HUES48 (cell line): ENCODE results near the gene TSPAN14.
A peak's percentile ranks its signal among the peaks of the same experiment; 100 is the strongest.

Experiments
- H3K27ac ChIP-seq: one replicate; pipeline ENCODE4 v1.7.0; 2013; ENCODE audit warnings: low read depth, low read length, inconsistent platforms
- H3K27me3 ChIP-seq: 2 replicates; pipeline ENCODE4 v1.6.1; 2013; ENCODE audit warnings: mild to moderate bottlenecking, low read length; ENCODE audit not compliant: control insufficient read depth, insufficient read depth
- H3K36me3 ChIP-seq: 2 replicates; pipeline ENCODE4 v1.6.1; 2013; ENCODE audit warnings: low read length; ENCODE audit not compliant: control insufficient read depth, insufficient read depth
- H3K4me1 ChIP-seq: 2 replicates; pipeline ENCODE4 v1.6.1; 2013; ENCODE audit warnings: mild to moderate bottlenecking, low read length; ENCODE audit not compliant: control insufficient read depth, insufficient read depth
- H3K4me3 ChIP-seq: 2 replicates; pipeline ENCODE4 v1.5.1; 2013; ENCODE audit warnings: mild to moderate bottlenecking, low read depth, low read length
- H3K9ac ChIP-seq: 2 replicates; pipeline ENCODE4 v1.6.1; 2013; ENCODE audit warnings: mild to moderate bottlenecking, low read depth, low read length, moderate library complexity
- H3K9me3 ChIP-seq: 2 replicates; pipeline ENCODE4 v1.6.1; 2013; ENCODE audit warnings: low read length; ENCODE audit not compliant: control insufficient read depth, insufficient read depth

TSPAN14 gene

DNA sequence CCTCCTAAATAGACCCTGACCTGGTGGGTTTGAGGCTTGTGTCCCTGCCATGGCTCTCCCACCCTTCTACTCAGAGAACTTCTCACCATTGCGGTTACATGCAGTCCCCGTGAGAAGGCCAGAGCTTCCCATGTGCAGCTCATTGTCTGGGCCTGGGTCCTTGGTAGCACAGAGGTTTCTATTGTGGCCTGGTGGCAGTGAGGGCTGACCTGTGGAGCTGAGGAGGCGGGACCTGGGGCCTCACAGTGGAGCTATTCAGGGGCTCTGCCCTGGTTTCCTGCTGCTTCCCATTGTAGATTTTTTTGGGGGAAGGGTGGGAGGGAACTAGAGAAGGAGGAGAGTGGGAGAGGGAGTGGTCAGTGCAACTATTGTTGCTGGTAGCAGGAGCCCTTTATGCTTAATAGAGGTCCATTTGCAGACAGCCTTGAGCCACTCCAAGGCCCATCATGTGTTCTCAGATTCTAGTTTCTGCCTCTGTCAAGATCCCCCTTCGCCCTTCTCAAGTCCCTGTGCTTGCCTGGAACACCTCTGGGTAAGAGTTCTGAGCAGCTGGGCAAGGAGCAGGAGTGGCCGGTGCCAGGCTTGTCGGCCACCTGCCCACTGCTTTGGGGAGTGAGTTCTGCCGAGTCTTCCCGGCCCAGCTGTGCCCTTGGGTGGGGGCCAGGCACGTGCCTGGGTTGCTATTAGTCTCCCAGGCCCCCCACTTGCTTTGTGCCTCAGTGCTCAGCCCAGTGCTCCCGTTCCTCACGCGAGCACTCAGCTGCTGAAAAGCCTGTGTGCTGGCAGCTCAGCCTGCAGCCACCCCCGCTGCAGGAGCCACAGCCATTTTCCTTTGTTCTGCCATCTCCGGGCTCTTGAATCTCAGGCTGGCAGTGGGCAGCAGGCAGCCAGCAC, 10.7 kb downstream of the TSPAN14 start:
- Histone ChIP-seq H3K36me3 (no peaks in the 10 kb centered on the region), H3K4me3 (peak overlapping the region; percentile 42), H3K9ac (peak overlapping the region; percentile 29), H3K4me1 (peaks cover 79% of the 10 kb centered on the region), H3K27me3 (peaks cover 10% of the 10 kb centered on the region), H3K9me3 (no peaks in the 10 kb centered on the region), H3K27ac (peak overlapping the region; percentile 97)

DNA sequence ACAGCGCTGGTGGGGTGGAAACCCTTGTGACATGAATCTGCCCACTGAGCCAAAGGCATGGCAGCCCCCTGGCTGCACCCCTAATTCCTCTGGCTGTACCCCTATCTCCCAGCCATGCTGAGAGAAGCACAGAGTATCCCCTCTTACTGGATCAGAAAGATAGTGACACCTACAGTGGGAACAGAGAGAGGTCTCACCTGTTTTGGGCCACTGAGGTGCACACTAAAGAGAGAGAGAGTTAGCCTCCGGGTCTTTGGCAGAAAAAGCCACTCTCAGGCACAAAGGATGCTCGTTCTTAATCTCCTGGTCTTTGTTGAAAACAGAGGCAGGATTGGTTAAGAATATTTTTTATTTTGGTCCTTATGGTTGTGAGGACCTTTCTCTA, 11.3 kb downstream of the TSPAN14 start:
- Histone ChIP-seq H3K9ac (peak overlapping the region; percentile 28; the same call in 1 of the 2 replicates), H3K27ac (peak overlapping the region; percentile 97), H3K9me3 (no peaks in the 10 kb centered on the region), H3K4me1 (peaks cover 73% of the 10 kb centered on the region), H3K4me3 (peak overlapping the region; percentile 42), H3K36me3 (no peaks in the 10 kb centered on the region), H3K27me3 (peaks cover 10% of the 10 kb centered on the region)

DNA sequence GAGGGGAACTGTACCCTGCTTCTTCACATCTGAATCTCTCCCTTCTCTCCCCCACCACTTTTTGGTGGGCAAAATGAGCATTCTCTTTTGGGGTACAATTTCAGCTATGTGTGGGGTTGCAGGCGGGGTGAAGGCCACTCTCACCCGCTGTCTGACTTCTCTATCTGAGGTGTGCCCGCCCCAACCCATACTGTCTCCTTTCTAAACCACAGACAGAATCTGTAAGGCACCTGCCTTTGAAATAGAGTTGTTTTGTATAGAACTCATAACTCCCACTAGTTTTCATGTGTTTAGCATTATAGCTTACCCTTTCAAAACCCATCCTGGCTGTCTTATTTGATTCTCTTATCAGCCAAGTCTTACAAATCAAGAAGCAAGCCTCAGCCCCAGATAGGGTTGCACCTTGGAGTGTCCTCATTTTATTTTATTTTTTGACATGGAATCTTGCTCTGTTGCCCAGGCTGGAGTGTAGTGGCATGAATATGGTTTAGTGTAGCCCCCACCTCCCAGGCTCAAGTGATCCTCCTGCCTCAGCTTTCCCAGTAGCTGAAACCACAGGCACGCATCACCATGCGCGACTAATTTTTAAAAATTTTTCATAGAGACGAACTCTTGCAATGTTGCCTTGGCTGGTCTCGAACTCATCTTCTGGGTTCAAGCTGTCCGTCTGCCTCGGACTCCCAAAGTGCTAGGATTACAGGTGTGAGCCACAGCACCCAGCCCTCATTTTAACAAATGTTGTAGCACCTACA, 11.9 kb downstream of the TSPAN14 start:
- H3K9ac ChIP-seq: no peak overlapping the region
- H3K9me3 ChIP-seq: no peaks in the 10 kb centered on the region
- peak overlapping the region; percentile 97 for H3K27ac ChIP-seq
- peak overlapping the region; percentile 42; the same call in 1 of the 2 replicates for H3K4me3 ChIP-seq
- H3K27me3 ChIP-seq: peaks cover 10% of the 10 kb centered on the region
- H3K4me1 ChIP-seq: peaks cover 67% of the 10 kb centered on the region
- H3K36me3 ChIP-seq: no peaks in the 10 kb centered on the region; the same call in 1 of the 2 replicates

DNA sequence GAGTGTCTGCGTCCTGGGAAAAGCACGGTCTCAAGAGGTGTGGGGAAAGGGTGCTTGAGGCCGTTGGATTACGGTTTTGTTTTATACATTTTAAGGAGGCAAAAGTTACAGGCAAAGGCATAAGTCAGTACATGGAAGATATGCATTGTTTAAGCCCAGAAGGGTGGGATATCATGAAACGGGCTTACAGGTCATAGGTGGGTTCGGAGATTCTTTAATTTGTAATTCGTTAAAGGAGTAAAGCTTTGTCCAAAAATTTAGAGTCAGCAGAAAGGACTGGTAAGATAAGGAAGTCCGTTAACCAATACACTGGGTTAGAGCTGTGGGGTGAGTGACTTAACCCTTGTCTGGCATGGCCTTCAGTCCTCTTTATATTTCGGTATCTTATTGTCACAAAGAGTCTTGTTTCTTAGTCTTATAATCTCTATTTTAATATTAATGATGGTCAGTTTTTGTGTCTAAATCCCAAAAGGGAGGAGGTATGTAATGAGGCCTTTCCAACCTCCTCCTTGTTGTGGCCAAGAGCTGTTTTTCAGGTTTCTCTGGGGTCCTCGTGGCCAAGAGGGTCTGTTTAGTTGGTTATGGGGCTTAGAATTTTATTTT, 12.7 kb downstream of the TSPAN14 start:
- Histone ChIP-seq H3K27me3 (peaks cover 10% of the 10 kb centered on the region), H3K27ac (no peak overlapping the region), H3K9ac (no peak overlapping the region), H3K4me1 (peaks cover 59% of the 10 kb centered on the region), H3K36me3 (no peaks in the 10 kb centered on the region; the same call in none of the 2 replicates), H3K9me3 (no peaks in the 10 kb centered on the region), H3K4me3 (no peak overlapping the region)

DNA sequence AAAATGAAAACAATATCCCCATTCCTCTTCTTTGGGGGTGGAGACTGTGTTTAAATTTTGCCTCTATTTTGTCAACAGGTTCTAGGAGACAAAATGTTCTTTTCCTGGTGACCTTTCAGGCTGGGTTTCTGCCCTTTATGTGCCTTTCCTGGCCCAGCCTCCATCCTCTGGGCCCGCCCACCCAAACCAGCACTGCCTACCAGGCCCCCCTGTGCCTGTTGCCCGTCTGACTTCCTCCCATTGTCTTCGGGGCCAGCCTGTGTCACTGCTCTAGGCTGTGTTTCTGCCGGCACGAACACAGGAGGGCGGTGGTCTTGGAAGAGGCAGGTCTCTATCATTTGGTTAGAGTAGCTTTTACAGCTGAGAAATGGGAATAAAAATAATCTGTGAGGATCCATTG, 13.9 kb downstream of the TSPAN14 start:
- Histone ChIP-seq H3K4me1 (peaks cover 52% of the 10 kb centered on the region), H3K27ac (no peak overlapping the region), H3K9ac (no peak overlapping the region)

DNA sequence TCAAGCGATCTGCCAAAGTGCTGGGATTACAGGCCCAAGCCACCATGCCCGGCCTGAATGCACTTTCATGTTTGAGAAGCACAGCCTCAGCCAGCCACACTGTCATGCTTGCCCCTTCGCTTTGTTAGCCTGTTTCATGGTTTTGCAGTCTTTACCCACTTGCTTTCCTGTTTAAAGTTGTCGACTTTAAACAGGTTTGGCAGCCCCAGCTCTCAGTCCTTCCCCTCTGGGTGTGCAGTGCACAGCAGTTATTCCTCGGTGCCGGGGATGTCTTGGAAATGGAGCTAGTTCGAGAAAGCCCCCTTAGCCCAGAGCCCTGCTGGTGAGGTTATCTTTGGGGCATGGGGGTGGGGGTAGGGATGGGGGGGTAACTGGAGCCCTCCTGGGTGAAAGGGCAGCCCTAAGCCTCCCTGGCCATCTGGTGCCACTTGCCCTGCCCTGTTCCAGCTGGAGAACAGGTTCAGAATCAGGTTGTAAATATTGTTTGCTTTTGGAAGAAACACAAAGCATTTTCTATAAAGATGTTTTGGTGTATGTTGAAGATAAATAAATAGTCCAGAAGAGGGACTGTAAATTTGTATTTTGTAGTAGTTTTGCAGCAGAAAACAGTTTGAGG, 14.8 kb downstream of the TSPAN14 start:
- no peak overlapping the region for H3K4me3 ChIP-seq
- no peak overlapping the region for H3K9ac ChIP-seq
- H3K27me3 ChIP-seq: peaks cover 10% of the 10 kb centered on the region
- no peaks in the 10 kb centered on the region for H3K9me3 ChIP-seq
- H3K4me1 ChIP-seq: peaks cover 49% of the 10 kb centered on the region
- H3K36me3 ChIP-seq: no peaks in the 10 kb centered on the region; the same call in none of the 2 replicates
- H3K27ac ChIP-seq: no peak overlapping the region

More for the DNA sequence above, 13.9 kb downstream of the TSPAN14 start:
- Histone ChIP-seq H3K27me3 (peaks cover 10% of the 10 kb centered on the region), H3K36me3 (no peaks in the 10 kb centered on the region; the same call in none of the 2 replicates), H3K9me3 (no peaks in the 10 kb centered on the region), H3K4me3 (no peak overlapping the region)

DNA sequence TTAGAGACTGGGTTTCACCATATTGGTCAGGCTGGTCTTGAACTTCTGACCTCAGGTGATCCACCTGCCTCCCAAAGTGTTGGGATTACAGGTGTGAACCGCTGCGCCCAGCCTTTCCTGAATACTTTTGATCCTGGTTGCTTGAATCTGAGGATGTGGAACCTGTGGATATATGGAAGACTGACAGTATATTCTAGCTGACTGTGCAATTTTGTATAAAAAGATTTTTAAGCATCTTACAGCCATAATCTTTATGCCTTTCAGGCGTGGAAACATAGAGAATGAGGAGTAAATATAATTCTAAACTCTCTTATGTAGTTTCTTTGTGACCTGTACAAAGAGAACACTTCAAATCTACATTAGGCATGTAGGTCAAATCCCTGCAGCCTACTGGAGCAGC, 16.2 kb downstream of the TSPAN14 start:
- H3K9me3 ChIP-seq: no peaks in the 10 kb centered on the region
- H3K4me1 ChIP-seq: peaks cover 50% of the 10 kb centered on the region
- H3K9ac ChIP-seq: no peak overlapping the region
- no peaks in the 10 kb centered on the region; the same call in none of the 2 replicates for H3K36me3 ChIP-seq
- H3K27ac ChIP-seq: no peak overlapping the region
- H3K4me3 ChIP-seq: no peak overlapping the region
- H3K27me3 ChIP-seq: peaks cover 10% of the 10 kb centered on the region

DNA sequence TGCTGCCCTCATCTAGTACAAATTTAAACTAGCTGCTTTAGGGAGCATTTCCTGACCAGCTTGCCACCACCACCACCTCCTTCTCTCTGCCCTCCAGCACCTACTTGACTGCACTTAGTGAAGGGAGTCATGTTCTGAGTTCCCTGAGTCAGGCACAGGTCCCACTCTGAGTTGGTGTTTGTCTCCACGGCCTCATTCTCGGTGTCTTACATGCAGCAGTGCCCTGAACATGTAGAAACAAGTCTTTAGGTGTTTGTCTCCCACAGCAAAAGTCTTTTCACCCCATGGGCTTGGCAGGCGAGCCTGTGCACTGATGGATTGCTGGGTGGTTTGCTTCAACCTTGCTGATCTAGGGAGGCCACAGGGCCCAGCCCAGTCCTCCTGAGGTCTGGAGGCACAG, 16.9 kb downstream of the TSPAN14 start:
- no peak overlapping the region for H3K9ac ChIP-seq
- H3K4me1 ChIP-seq: peaks cover 43% of the 10 kb centered on the region
- no peaks in the 10 kb centered on the region for H3K9me3 ChIP-seq
- peaks cover 10% of the 10 kb centered on the region for H3K27me3 ChIP-seq
- H3K36me3 ChIP-seq: no peaks in the 10 kb centered on the region; the same call in none of the 2 replicates
- H3K27ac ChIP-seq: no peak overlapping the region
- H3K4me3 ChIP-seq: no peak overlapping the region

DNA sequence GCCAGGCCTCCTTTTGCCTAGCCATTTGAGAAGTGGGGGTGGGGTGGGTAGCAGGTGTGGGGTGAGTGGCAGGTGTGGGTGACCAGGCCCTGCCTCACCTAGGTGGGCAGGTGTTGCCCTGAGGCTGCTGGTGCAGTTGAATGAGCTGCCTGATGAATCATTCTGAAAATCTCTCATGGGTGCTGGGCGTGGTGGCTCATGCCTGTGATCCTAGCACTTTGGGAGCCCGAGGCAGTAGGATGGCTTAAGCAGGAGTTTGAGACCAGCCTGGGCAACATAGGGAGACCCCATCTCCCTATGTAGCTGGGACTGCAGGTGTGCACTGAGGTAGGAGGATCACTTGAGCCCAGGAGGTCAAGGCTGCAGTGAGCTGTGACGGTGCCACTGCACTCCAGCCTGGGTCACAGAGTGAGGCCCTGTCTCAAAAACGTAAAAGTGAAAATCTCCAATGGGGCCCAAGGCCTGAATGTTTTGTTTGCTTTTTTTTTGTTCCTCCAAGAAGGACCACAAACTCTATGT, 17.7 kb downstream of the TSPAN14 start:
- Histone ChIP-seq H3K9ac (no peak overlapping the region), H3K27ac (no peak overlapping the region), H3K4me3 (no peak overlapping the region), H3K27me3 (peaks cover 8% of the 10 kb centered on the region), H3K36me3 (no peaks in the 10 kb centered on the region; the same call in none of the 2 replicates), H3K4me1 (peaks cover 35% of the 10 kb centered on the region), H3K9me3 (no peaks in the 10 kb centered on the region)
